G401.6 (cell line): ENCODE measurements around the gene TPX2.

Experiments used
- FAIRE-seq: peaks from 2 replicates; lab custom pipeline; 2012; peaks lifted over from hg19 to GRCh38; lab: Jason Lieb, UNC

The TPX2 gene

GRCh38 chr20:31833931-31834521, 94.9 kb downstream of the TPX2 start:
- no peak for FAIRE-seq

GRCh38 chr20:31835554-31835953, 96.5 kb downstream of the TPX2 start:
- FAIRE-seq: no peak

GRCh38 chr20:31835977-31836852, 97.1 kb downstream of the TPX2 start:
- no peak for FAIRE-seq

- no peak for FAIRE-seq
Observed at GRCh38 chr20:31836853-31837608, 97.9 kb downstream of the TPX2 start.

GRCh38 chr20:31837896-31838397, 98.9 kb downstream of the TPX2 start:
- FAIRE-seq: no peak

- no peak for FAIRE-seq
Observed at GRCh38 chr20:31838646-31839292, 99.7 kb downstream of the TPX2 start.

GRCh38 chr20:31839782-31840487, 100.8 kb downstream of the TPX2 start:
- no peak for FAIRE-seq

- no peak for FAIRE-seq
Observed at GRCh38 chr20:31840906-31841816, 102.1 kb downstream of the TPX2 start.

GRCh38 chr20:31841928-31842327, 102.8 kb downstream of the TPX2 start:
- FAIRE-seq: no peak

GRCh38 chr20:31842471-31843157, 103.5 kb downstream of the TPX2 start:
- no peak for FAIRE-seq

- FAIRE-seq: no peak
Observed at GRCh38 chr20:31843288-31843687, 104.2 kb downstream of the TPX2 start.

- FAIRE-seq: no peak
Observed at GRCh38 chr20:31843881-31844280, 104.8 kb downstream of the TPX2 start.

GRCh38 chr20:31844737-31845299, 105.7 kb downstream of the TPX2 start:
- no peak for FAIRE-seq

- no peak for FAIRE-seq
Observed at GRCh38 chr20:31845300-31845863, 106.3 kb downstream of the TPX2 start, which contains the start of gene FOXS1. FOXS1 (minus strand) TSS chr20:31845604; CDS start chr20:31845542, 62 bp downstream.

GRCh38 chr20:31846793-31847138, 107.7 kb downstream of the TPX2 start:
- FAIRE-seq: no peak

- FAIRE-seq: no peak
Observed at GRCh38 chr20:31848088-31848999, 109.3 kb downstream of the TPX2 start.

- no peak for FAIRE-seq
Observed at GRCh38 chr20:31849306-31849930, 110.3 kb downstream of the TPX2 start.
